A549 (cell line): ENCODE measurements around the gene HAX1. TPM values are rescaled to one million over a fixed set of nuclear protein-coding genes. Genes with fewer than 3 reads are reported as not detected.
A peak's percentile ranks its signal among the peaks of the same experiment; 100 is the strongest.

Source experiments
- ATAC-seq, 2 experiments: fragments of 200-7000 bp in 1 of 2; fragments of >200 bp in 1 of 2; cut with Nextera tagmentation in 1 of 2; cut with Tn5 transposase in 1 of 2; 3 replicates each; pipeline versions ENCODE4 v1.8.0 to v1.9.1; 2018 to 2020; ENCODE audit warnings: mild to moderate bottlenecking in 1 of 2, moderate library complexity in 1 of 2
- CTCF ChIA-PET: fragments of 300-600 bp; sonication (Branson Sonifier 250); formaldehyde crosslinking; extraction: SDS; loops from one replicate; lab custom pipeline; 2021; ENCODE audit warnings: antibody characterized with exemption, inconsistent platforms; lab: Yijun Ruan, JAX
- POLR2A ChIA-PET: fragments of 350-600 bp; formaldehyde crosslinking; extraction: SDS; loops from one replicate; lab custom pipeline; 2021; ENCODE audit warnings: antibody characterized with exemption, inconsistent platforms; lab: Yijun Ruan, JAX
- DNase-seq, 2 experiments: peaks; one replicate each; pipeline versions ENCODE4 v3.0.0 to v3.0.0-alpha.2; 2011 to 2016; ENCODE audit warnings: low read depth in 1 of 2, low spot score in 1 of 2
- FAIRE-seq: peaks from 2 replicates; lab custom pipeline; 2011; peaks lifted over from hg19 to GRCh38; lab: Jason Lieb, UNC
- H3K27ac ChIP-seq, 2 experiments: fragments of >200 bp; sonication (Bioruptor Twin); formaldehyde crosslinking; 3 replicates each; pipeline ENCODE4 v1.5.1; 2016 to 2017
- H3K4me1 ChIP-seq: fragments of >200 bp; sonication (Bioruptor Twin); formaldehyde crosslinking; 3 replicates; pipeline ENCODE4 v1.6.1; 2016
- H3K4me2 ChIP-seq: fragments of >200 bp; sonication (Bioruptor Twin); formaldehyde crosslinking; 3 replicates; pipeline ENCODE4 v1.6.1; 2016
- H3K4me3 ChIP-seq: fragments of >200 bp; sonication (Bioruptor Twin); formaldehyde crosslinking; 3 replicates; pipeline ENCODE4 v1.5.1; 2016
- H3K9me3 ChIP-seq: fragments of >200 bp; sonication (Bioruptor Twin); formaldehyde crosslinking; 3 replicates; pipeline ENCODE4 v1.6.1; 2016
- CEBPB ChIP-seq, 2 experiments: fragments of >200 bp in 1 of 2; sonication (Bioruptor Twin) in 1 of 2; formaldehyde crosslinking in 1 of 2; IDR thresholded peaks; 2 replicates each; pipeline ENCODE4 v1.6.1; 2012 to 2016
- EP300 ChIP-seq, 2 experiments: fragments of >200 bp; sonication (Bioruptor Twin); formaldehyde crosslinking; IDR thresholded peaks; 2 replicates in 1 of 2; 3 replicates in 1 of 2; pipeline ENCODE4 v1.6.1; 2016 to 2017
- FOSB ChIP-seq: fragments of 250-450 bp; sonication (Bioruptor Pico); IDR thresholded peaks from 2 replicates; pipeline ENCODE4 v1.5.0; 2020; ENCODE audit warnings: mild to moderate bottlenecking, moderate library complexity
- FOXS1 ChIP-seq: fragments of 250-450 bp; sonication (Bioruptor Pico); IDR thresholded peaks from 2 replicates; pipeline ENCODE4 v1.5.0; 2020; ENCODE audit warnings: mild to moderate bottlenecking, moderate library complexity
- HDAC2 ChIP-seq: fragments of 200-600 bp; sonication (generic); IDR thresholded peaks from 2 replicates; pipeline ENCODE4 v1.6.1; 2016
- JUN ChIP-seq, 2 experiments: fragments of >200 bp; sonication (Bioruptor Twin); formaldehyde crosslinking; IDR thresholded peaks; 2 replicates in 1 of 2; 3 replicates in 1 of 2; pipeline ENCODE4 v1.6.1; 2016 to 2017
- KDM1A ChIP-seq: fragments of 200-600 bp; sonication (generic); IDR thresholded peaks from 2 replicates; pipeline ENCODE4 v1.6.1; 2016; ENCODE audit warnings: low read depth, mild to moderate bottlenecking
- KDM5A ChIP-seq: fragments of 200-600 bp; sonication (generic); IDR thresholded peaks from 2 replicates; pipeline ENCODE4 v1.6.1; 2016; ENCODE audit warnings: antibody characterized with exemption, mild to moderate bottlenecking
- MAFK ChIP-seq: fragments of 450-650 bp; IDR thresholded peaks from 2 replicates; pipeline ENCODE4 v1.6.1; 2014; ENCODE audit not compliant: partially characterized antibody
- NFE2L2 ChIP-seq: fragments of 150-350 bp; conservative IDR thresholded peaks from 2 replicates; pipeline ENCODE4 v1.6.1; 2014; ENCODE audit warnings: low read length
- NR3C1 ChIP-seq: fragments of >200 bp; sonication (Bioruptor Twin); formaldehyde crosslinking; IDR thresholded peaks from 3 replicates; pipeline ENCODE4 v1.6.1; 2017
- RCOR1 ChIP-seq: fragments of 150-350 bp; IDR thresholded peaks from 2 replicates; pipeline ENCODE4 v1.6.1; 2014; ENCODE audit warnings: antibody characterized with exemption, low read length, low read depth
- RNF2 ChIP-seq: fragments of 200-600 bp; sonication (generic); IDR thresholded peaks from 2 replicates; pipeline ENCODE4 v1.6.1; 2016; ENCODE audit warnings: low read depth, mild to moderate bottlenecking, antibody characterized with exemption, moderate library complexity, borderline replicate concordance
- SREBF2 ChIP-seq: fragments of 450-650 bp; IDR thresholded peaks from 2 replicates; pipeline ENCODE4 v1.6.1; 2014; ENCODE audit warnings: mild to moderate bottlenecking, moderate library complexity
- WGBS: methylation state at CpG from one replicate; pipeline ENCODE4 v1.1.6; 2017; ENCODE audit errors: missing lambda C conversion rate; 5-methylcytosine and 5-hydroxymethylcytosine counted together
- polyA plus RNA-seq, 4 experiments: library from polyadenylated mRNA; depleted of rRNA in 3 of 4; stranded (reverse); fragments of >200 nt; fragmentation: RNase III in 1 of 4; extraction: RNeasy Plus Mini Kit Qiagen cat#74134 plus additional on column Dnase treatment in 1 of 4; gene quantifications; 2 replicates in 3 of 4; 3 replicates in 1 of 4; pipeline ENCODE4 v1.2.3, GENCODE V29; 2011 to 2017
- TF ChIP-seq, protein P1 (sequence below): IDR thresholded peaks from 2 replicates; pipeline ENCODE4 v1.6.1; 2012; ENCODE audit warnings: low read depth, borderline replicate concordance
- TF ChIP-seq, protein P2 (sequence below): IDR thresholded peaks from 2 replicates; pipeline ENCODE4 v1.6.1; 2012
- TF ChIP-seq, protein P3 (sequence below): fragments of 450-650 bp; IDR thresholded peaks from 2 replicates; pipeline ENCODE4 v1.6.1; 2014; ENCODE audit warnings: antibody characterized with exemption
- TF ChIP-seq, protein P4 (sequence below): fragments of >200 bp; sonication (Bioruptor Twin); formaldehyde crosslinking; IDR thresholded peaks from 2 replicates; pipeline ENCODE4 v1.6.1; 2016
- TF ChIP-seq, protein P5 (sequence below): fragments of >200 bp; sonication (Bioruptor Twin); formaldehyde crosslinking; IDR thresholded peaks from 3 replicates; pipeline ENCODE4 v1.5.1; 2016
- TF ChIP-seq, protein P6 (sequence below): fragments of 250-450 bp; sonication (Bioruptor Pico); IDR thresholded peaks from 2 replicates; pipeline ENCODE4 v1.5.0; 2020; ENCODE audit warnings: low read depth, mild to moderate bottlenecking, moderate library complexity

Gene HAX1
- polyA plus RNA-seq, 2 of the 4 experiments (the other 2 are of a cell fraction) = 78.4 to 123 TPM

DNA sequence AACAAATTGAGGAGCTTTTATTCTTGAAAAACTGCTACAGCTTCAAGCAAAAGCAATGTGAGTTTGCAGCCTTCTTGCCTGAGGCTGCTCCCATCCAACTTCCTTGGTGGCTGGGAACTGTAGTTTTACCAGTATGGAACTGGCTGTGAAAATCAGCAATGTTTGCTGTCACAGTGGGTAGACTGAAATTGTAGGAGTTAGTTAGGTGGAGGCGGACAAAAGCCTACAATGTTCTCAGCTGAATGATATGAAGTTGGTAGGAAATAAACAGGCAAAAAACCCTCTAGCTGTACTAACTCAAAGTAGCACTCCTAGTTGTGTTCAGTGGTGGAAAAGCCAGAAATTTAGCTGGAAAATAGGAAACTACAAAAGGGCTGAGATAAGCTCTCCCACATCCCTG lies 18.5 kb downstream of the HAX1 start:
- FAIRE-seq (no peak), ATAC-seq (no peak), DNase-seq (no peak)
- H3K4me3 ChIP-seq = no peak overlapping the region
- WGBS = 35% methylated on average over 1 of the region's 1 CpG
- TF ChIP-seq CEBPB (IDR thresholded peaks at IDR 0.05) = no peak
- no peak for TF ChIP-seq FOXS1 (CRISPR knock-in tag)
- TF ChIP-seq JUN (IDR thresholded peaks at IDR 0.05) = no peak
- no peak for TF ChIP-seq SREBF2
- no peak for TF ChIP-seq KDM5A
- no peak for TF ChIP-seq MAFK
- TF ChIP-seq RCOR1 = no peak
- TF ChIP-seq, protein P1, sequence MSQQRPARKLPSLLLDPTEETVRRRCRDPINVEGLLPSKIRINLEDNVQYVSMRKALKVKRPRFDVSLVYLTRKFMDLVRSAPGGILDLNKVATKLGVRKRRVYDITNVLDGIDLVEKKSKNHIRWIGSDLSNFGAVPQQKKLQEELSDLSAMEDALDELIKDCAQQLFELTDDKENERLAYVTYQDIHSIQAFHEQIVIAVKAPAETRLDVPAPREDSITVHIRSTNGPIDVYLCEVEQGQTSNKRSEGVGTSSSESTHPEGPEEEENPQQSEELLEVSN = no peak
- TF ChIP-seq, protein P2, sequence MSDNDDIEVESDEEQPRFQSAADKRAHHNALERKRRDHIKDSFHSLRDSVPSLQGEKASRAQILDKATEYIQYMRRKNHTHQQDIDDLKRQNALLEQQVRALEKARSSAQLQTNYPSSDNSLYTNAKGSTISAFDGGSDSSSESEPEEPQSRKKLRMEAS = no peak
- TF ChIP-seq RNF2 = no peak
- no peak for TF ChIP-seq NFE2L2
- TF ChIP-seq, protein P3, sequence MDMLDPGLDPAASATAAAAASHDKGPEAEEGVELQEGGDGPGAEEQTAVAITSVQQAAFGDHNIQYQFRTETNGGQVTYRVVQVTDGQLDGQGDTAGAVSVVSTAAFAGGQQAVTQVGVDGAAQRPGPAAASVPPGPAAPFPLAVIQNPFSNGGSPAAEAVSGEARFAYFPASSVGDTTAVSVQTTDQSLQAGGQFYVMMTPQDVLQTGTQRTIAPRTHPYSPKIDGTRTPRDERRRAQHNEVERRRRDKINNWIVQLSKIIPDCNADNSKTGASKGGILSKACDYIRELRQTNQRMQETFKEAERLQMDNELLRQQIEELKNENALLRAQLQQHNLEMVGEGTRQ = no peak
- TF ChIP-seq HDAC2 = no peak
- no peak for TF ChIP-seq FOSB (CRISPR knock-in tag)
- no peak for TF ChIP-seq NR3C1
- no peak for TF ChIP-seq EP300 (IDR thresholded peaks at IDR 0.05)
- no peak for TF ChIP-seq KDM1A
- TF ChIP-seq, protein P4, sequence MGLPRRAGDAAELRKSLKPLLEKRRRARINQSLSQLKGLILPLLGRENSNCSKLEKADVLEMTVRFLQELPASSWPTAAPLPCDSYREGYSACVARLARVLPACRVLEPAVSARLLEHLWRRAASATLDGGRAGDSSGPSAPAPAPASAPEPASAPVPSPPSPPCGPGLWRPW = no peak
- TF ChIP-seq, protein P5, sequence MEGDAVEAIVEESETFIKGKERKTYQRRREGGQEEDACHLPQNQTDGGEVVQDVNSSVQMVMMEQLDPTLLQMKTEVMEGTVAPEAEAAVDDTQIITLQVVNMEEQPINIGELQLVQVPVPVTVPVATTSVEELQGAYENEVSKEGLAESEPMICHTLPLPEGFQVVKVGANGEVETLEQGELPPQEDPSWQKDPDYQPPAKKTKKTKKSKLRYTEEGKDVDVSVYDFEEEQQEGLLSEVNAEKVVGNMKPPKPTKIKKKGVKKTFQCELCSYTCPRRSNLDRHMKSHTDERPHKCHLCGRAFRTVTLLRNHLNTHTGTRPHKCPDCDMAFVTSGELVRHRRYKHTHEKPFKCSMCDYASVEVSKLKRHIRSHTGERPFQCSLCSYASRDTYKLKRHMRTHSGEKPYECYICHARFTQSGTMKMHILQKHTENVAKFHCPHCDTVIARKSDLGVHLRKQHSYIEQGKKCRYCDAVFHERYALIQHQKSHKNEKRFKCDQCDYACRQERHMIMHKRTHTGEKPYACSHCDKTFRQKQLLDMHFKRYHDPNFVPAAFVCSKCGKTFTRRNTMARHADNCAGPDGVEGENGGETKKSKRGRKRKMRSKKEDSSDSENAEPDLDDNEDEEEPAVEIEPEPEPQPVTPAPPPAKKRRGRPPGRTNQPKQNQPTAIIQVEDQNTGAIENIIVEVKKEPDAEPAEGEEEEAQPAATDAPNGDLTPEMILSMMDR = no peak
- H3K4me1 ChIP-seq = no peaks in the 10 kb centered on the region
- CTCF ChIA-PET = interaction anchor here (0.6 to 1.1 kb wide), 7 partner anchors 12 to 268 kb away, joined by 3 read pairs; no protein-coding TSS in a partner anchor
- peaks cover 24% of the 10 kb centered on the region for H3K9me3 ChIP-seq
- H3K27ac ChIP-seq = no peak overlapping the region
- H3K4me2 ChIP-seq = no peak overlapping the region
- POLR2A ChIA-PET = no interaction called here

DNA sequence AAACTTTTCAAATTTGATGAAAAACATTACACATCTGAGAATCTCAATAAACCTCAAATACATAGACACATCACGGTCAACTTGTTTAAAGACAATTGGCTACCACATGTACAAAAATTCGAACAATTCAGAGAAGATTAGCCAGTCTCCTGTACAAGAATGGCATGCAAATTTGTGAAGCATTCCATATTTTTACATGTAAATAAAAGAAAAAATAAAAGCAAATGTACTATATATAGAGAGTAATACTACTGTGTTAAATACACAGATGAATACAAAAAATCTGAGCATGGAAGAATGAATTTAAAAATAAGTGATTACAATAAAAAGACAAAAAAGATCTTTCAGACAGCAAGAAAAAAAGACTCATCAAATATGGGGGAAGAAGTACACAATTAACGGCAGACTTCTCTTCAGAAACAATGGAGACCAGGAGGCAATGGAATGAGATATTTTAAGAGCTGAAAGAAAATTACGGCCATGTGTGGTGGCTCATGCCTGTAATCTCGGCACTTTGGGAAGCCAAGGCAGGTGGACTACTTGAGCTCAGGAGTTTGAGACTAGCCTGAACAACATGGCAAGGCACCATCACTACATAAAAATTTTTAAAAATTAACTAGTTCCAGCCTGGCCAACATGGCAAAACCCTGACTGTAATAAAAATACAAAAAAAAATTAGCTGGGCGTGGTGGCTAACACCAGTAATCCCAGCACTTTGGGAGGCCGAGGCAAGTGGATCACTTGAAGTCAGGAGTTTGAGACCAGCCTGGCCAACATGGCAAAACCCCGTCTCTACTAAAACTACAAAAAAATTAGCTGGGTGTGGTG lies 23.2 kb downstream of the HAX1 start:
- no peak overlapping the region for H3K4me2 ChIP-seq
- peak; percentile 64; the same call in 1 of the 2 replicates for TF ChIP-seq HDAC2
- TF ChIP-seq, protein P6, sequence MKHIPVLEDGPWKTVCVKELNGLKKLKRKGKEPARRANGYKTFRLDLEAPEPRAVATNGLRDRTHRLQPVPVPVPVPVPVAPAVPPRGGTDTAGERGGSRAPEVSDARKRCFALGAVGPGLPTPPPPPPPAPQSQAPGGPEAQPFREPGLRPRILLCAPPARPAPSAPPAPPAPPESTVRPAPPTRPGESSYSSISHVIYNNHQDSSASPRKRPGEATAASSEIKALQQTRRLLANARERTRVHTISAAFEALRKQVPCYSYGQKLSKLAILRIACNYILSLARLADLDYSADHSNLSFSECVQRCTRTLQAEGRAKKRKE (CRISPR knock-in tag) = no peak
- H3K27ac ChIP-seq = no peak overlapping the region
- H3K4me1 ChIP-seq = no peaks in the 10 kb centered on the region
- FAIRE-seq (no peak), DNase-seq (no peak), ATAC-seq (no peak)
- ChIA-PET POLR2A (no interaction called here), CTCF (interaction anchor here (0.6 to 1.5 kb wide), 3 partner anchors 31 to 168 kb away, joined by 3 to 5 read pairs (median 5); no protein-coding TSS in a partner anchor)
- no peak overlapping the region for H3K4me3 ChIP-seq
- WGBS = 26% methylated on average over 8 of the region's 8 CpGs
- H3K9me3 ChIP-seq = peaks cover 30% of the 10 kb centered on the region
